Upper lobe of right lung (tissue), 1 donor: Measurements from ENCODE around the gene PPP2R5C. TPM values are rescaled to one million over a fixed set of nuclear protein-coding genes. Genes with fewer than 3 reads are reported as not detected.

Experiments
- ATAC-seq: fragments of 200-7000 bp; cut with Tn5 transposase; one replicate; pipeline ENCODE4 v1.9.1; 2020; ENCODE audit warnings: mild to moderate bottlenecking, moderate library complexity
- DNase-seq: peaks from one replicate; pipeline ENCODE4 v3.0.0-alpha.2; 2020
- H3K27ac ChIP-seq: fragments of 200-600 bp; one replicate; pipeline ENCODE4 v1.8.0; 2022
- H3K27me3 ChIP-seq: fragments of 200-600 bp; one replicate; pipeline ENCODE4 v1.8.0; 2022; ENCODE audit warnings: mild to moderate bottlenecking
- H3K36me3 ChIP-seq: fragments of 200-600 bp; one replicate; pipeline ENCODE4 v1.8.0; 2022
- H3K4me1 ChIP-seq: fragments of 200-600 bp; one replicate; pipeline ENCODE4 v1.8.0; 2022
- H3K4me3 ChIP-seq: fragments of 200-600 bp; one replicate; pipeline ENCODE4 v1.8.0; 2022; ENCODE audit warnings: mild to moderate bottlenecking
- H3K9me3 ChIP-seq: fragments of 200-600 bp; one replicate; pipeline ENCODE4 v1.8.0; 2022
- CTCF ChIP-seq: fragments of 200-600 bp; IDR thresholded peaks from one replicate; pipeline ENCODE4 v1.8.0; 2022; ENCODE audit warnings: antibody characterized with exemption
- intact Hi-C: fragments of 100-400 bp; cut with DNase I; formaldehyde crosslinking; loops from one replicate; pipeline ENCODE4 v1.11.0; 2022
- total RNA-seq: library from RNA; stranded (reverse); fragmentation: NEBNext Ultra II Directional; extraction: Animal tissue kit (Norgen Biotek cat#: 25700); gene quantifications from one replicate; pipeline ENCODE4 v1.2.1, GENCODE V29; 2021
- donor health status: DM: no; HTN: yes; CAD: no; lungs with severe emphysema.

Gene PPP2R5C
- total RNA-seq, 1 donor from 2014 or later: 165 TPM

GRCh38 chr14:101826351-101826750 is 64.8 kb downstream of the PPP2R5C start:
- Histone ChIP-seq H3K9me3 (no peaks in the 10 kb centered on the region), H3K27me3 (no peaks in the 10 kb centered on the region), H3K4me1 (peaks cover 29% of the 10 kb centered on the region), H3K36me3 (peaks cover 10% of the 10 kb centered on the region), H3K4me3 (no peak overlapping the region), H3K27ac (peak overlapping the region; percentile 65)
- TF ChIP-seq CTCF: no peak
- ATAC-seq (no peak), DNase-seq (no peak)
- intact Hi-C loops: no loop called here

- no peaks in the 10 kb centered on the region for H3K27me3 ChIP-seq
- no peak overlapping the region for H3K27ac ChIP-seq
- no peak overlapping the region for H3K4me3 ChIP-seq
- no peaks in the 10 kb centered on the region for H3K9me3 ChIP-seq
- DNase-seq (no peak), ATAC-seq (no peak)
- peaks cover 10% of the 10 kb centered on the region for H3K36me3 ChIP-seq
- intact Hi-C loops: no loop called here
- TF ChIP-seq CTCF: no peak
- peaks cover 29% of the 10 kb centered on the region for H3K4me1 ChIP-seq
These were observed 65.8 kb downstream of the PPP2R5C start for GRCh38 chr14:101827286-101827685.

- intact Hi-C loops: no loop called here
- TF ChIP-seq CTCF: no peak
- ATAC-seq (no peak), DNase-seq (no peak)
- Histone ChIP-seq H3K4me3 (no peak overlapping the region), H3K27ac (no peak overlapping the region), H3K27me3 (no peaks in the 10 kb centered on the region), H3K9me3 (no peaks in the 10 kb centered on the region), H3K4me1 (peaks cover 29% of the 10 kb centered on the region), H3K36me3 (peaks cover 10% of the 10 kb centered on the region)
These were observed 66.5 kb downstream of the PPP2R5C start for GRCh38 chr14:101828046-101828445.

GRCh38 chr14:101830271-101830670 is 68.8 kb downstream of the PPP2R5C start:
- no peaks in the 10 kb centered on the region for H3K9me3 ChIP-seq
- ATAC-seq: no peak
- DNase-seq: no peak
- no peak overlapping the region for H3K4me3 ChIP-seq
- no peaks in the 10 kb centered on the region for H3K27me3 ChIP-seq
- peaks cover 26% of the 10 kb centered on the region for H3K4me1 ChIP-seq
- no peak for TF ChIP-seq CTCF
- peaks cover 10% of the 10 kb centered on the region for H3K36me3 ChIP-seq
- intact Hi-C loops: no loop called here
- no peak overlapping the region for H3K27ac ChIP-seq

- H3K4me1 ChIP-seq: peaks cover 29% of the 10 kb centered on the region
- no peaks in the 10 kb centered on the region for H3K27me3 ChIP-seq
- no peak for ATAC-seq
- no peak overlapping the region for H3K4me3 ChIP-seq
- no peak overlapping the region for H3K27ac ChIP-seq
- no peak for TF ChIP-seq CTCF
- no peaks in the 10 kb centered on the region for H3K9me3 ChIP-seq
- intact Hi-C loops: no loop called here
- no peak for DNase-seq
- H3K36me3 ChIP-seq: peaks cover 10% of the 10 kb centered on the region
These were observed 71.5 kb downstream of the PPP2R5C start for GRCh38 chr14:101833045-101833444.

- ATAC-seq: no peak
- Histone ChIP-seq H3K27ac (no peak overlapping the region), H3K27me3 (no peaks in the 10 kb centered on the region), H3K4me1 (peaks cover 29% of the 10 kb centered on the region), H3K9me3 (no peaks in the 10 kb centered on the region), H3K36me3 (peaks cover 10% of the 10 kb centered on the region), H3K4me3 (no peak overlapping the region)
- DNase-seq: no peak
- intact Hi-C loops: no loop called here
- TF ChIP-seq CTCF: no peak
These were observed 72.9 kb downstream of the PPP2R5C start for GRCh38 chr14:101834397-101834796.
